Heart right ventricle (tissue), 16 donors: ENCODE measurements around the gene TSEN54. TPM values are rescaled to one million over a fixed set of nuclear protein-coding genes. Genes with fewer than 3 reads are reported as not detected.

Source experiments
- ATAC-seq, 8 donors: fragments of 200-7000 bp; cut with Tn5 transposase; one replicate each; pipeline ENCODE4 v1.9.1; 2020; ENCODE audit warnings: mild to moderate bottlenecking in 8 of 8, moderate library complexity in 8 of 8, moderate number of reproducible peaks in 1 of 8
- DNase-seq, 2 donors: peaks; one replicate each; pipeline ENCODE4 v3.0.0-alpha.2; 2020
- H3K27ac ChIP-seq, 10 donors: fragments of 200-600 bp; sonication (generic) in 2 of 10; one replicate each; pipeline versions ENCODE4 v1.5.0 to v1.8.0; 2020 to 2022; ENCODE audit warnings: mild to moderate bottlenecking in 3 of 10
- H3K27me3 ChIP-seq, 7 donors: fragments of 200-600 bp; one replicate each; pipeline ENCODE4 v1.8.0; 2021 to 2022; ENCODE audit warnings: mild to moderate bottlenecking in 2 of 7
- H3K36me3 ChIP-seq, 9 donors: fragments of 200-600 bp; sonication (generic) in 1 of 9; one replicate each; pipeline versions ENCODE4 v1.5.0 to v1.8.0; 2020 to 2022; ENCODE audit warnings: mild to moderate bottlenecking in 2 of 9
- H3K4me1 ChIP-seq, 9 donors: fragments of 200-600 bp; sonication (generic) in 1 of 9; one replicate each; pipeline versions ENCODE4 v1.5.0 to v1.8.0; 2020 to 2022; ENCODE audit warnings: mild to moderate bottlenecking in 4 of 9
- H3K4me3 ChIP-seq, 10 donors: fragments of 200-600 bp; sonication (generic) in 2 of 10; one replicate each; pipeline versions ENCODE4 v1.5.0 to v1.8.0; 2020 to 2022; ENCODE audit warnings: mild to moderate bottlenecking in 7 of 10, moderate library complexity in 2 of 10
- H3K9me3 ChIP-seq, 11 donors: fragments of 200-600 bp in 10 of 11; sonication (generic) in 2 of 11; one replicate each; pipeline versions ENCODE4 v1.5.0 to v1.8.0; 2013 to 2022; ENCODE audit warnings: mild to moderate bottlenecking in 2 of 11, control low read depth in 1 of 11, moderate library complexity in 1 of 11
- CTCF ChIP-seq, 9 donors: fragments of 200-600 bp; sonication (generic) in 2 of 9; IDR thresholded peaks; one replicate each; pipeline versions ENCODE4 v1.5.0 to v1.8.0; 2021 to 2022; ENCODE audit warnings: antibody characterized with exemption in 9 of 9, mild to moderate bottlenecking in 5 of 9, moderate library complexity in 1 of 9
- WGBS, 2 donors: extraction: QIAGEN DNeasy Blood & Tissue Kit; methylation state at CpG; one replicate each; pipeline ENCODE4 v1.1.7; 2013; ENCODE audit warnings: inconsistent platforms in 1 of 2; 5-methylcytosine and 5-hydroxymethylcytosine counted together
- intact Hi-C, 10 donors: fragments of 100-400 bp; cut with DNase I; formaldehyde crosslinking; loops; one replicate each; pipeline versions ENCODE4 v1.11.1 to v1.14.2; 2022
- polyA plus RNA-seq, 2 donors: library from polyadenylated mRNA; stranded (reverse); fragments of 200-250 nt; gene quantifications; one replicate each; pipeline ENCODE4 v1.2.3, GENCODE V29; 2013
- total RNA-seq, 10 donors: library from RNA; stranded (reverse); fragmentation: NEBNext Ultra II Directional in 3 of 10; extraction: Animal tissue kit (Norgen Biotek cat#: 25700) in 3 of 10; gene quantifications; one replicate each; pipeline versions ENCODE4 v1.2.1 to v1.2.4, GENCODE V29; 2021 to 2023
- donor health status: Arrhythmogenic right ventricular cardiomyopathy.
- donor health status: ischemic (EF 13 %, LVEDD 7.1; RV severe dilation, severe dysfunction).
- donor health status: healthy with polysubstance abuse.
- donor health status: DM: no; HTN: yes; CAD: no.
- donor health status: DM: no; HTN: no; CAD: no.
- donor health status: ischemic (EF 25% LVEDD 6.9; RV normal size, moderate dysfunction).
- donor health status: ischemic (EF 25% LVEDD 5.7; RV mildly dilated, moderate dysfunction).
- donor health status: healthy.
- donor health status: DM: yes; HTN: yes; CAD: no.
- donor health status: Ischemic cardiomyopathy.
- donor health status: ischemic (EF 35%, LVEDD 5.7; RV mildly dilated, moderate dysfunction).
- donor health status: nonischemic (EF 11% LVEDD 7.7; RV severe dilation, severe dysfunction).
- donor health status: DM: yes; HTN: yes; CAD: no.
- donor health status: PGD.
- donor health status: ischemic (EF 29% LVEDD 5.4; RV normal size, mild dysfunction).
- donor health status: nonischemic (EF 23%, LVEDD 6.1; RV moderate dilation, normal function).

Gene TSEN54
- total and polyA plus RNA-seq, 12 donors: 4.2 to 18.1 (median 6.7) TPM

GRCh38 chr17:75505640-75506039 lies 10.7 kb upstream of the TSEN54 start:
- peak overlapping the region in 2 of 10 donors; percentile 15 to 43 for H3K27ac ChIP-seq
- DNase-seq: no peak
- ATAC-seq: no peak
- intact Hi-C loops: no loop called here
- no peaks in the 10 kb centered on the region for H3K27me3 ChIP-seq
- TF ChIP-seq CTCF (IDR thresholded peaks at IDR 0.05): no peak
- WGBS, 2 donors: 78 to 80% methylated on average over 15 of the region's 15 CpGs
- no peak overlapping the region for H3K4me3 ChIP-seq
- peaks cover 0 to 98% (median 15%) of the 10 kb centered on the region in 9 donors for H3K36me3 ChIP-seq
- no peaks in the 10 kb centered on the region for H3K9me3 ChIP-seq
- peaks cover 21 to 49% (median 37%) of the 10 kb centered on the region in 9 donors for H3K4me1 ChIP-seq

GRCh38 chr17:75506134-75506533 lies 10.2 kb upstream of the TSEN54 start:
- Histone ChIP-seq H3K27ac (peak overlapping the region in 1 of 10 donors; percentile 15), H3K36me3 (peaks cover 0 to 98% (median 15%) of the 10 kb centered on the region in 9 donors), H3K27me3 (no peaks in the 10 kb centered on the region), H3K9me3 (no peaks in the 10 kb centered on the region), H3K4me1 (peaks cover 23 to 49% (median 39%) of the 10 kb centered on the region in 9 donors), H3K4me3 (no peak overlapping the region)
- TF ChIP-seq CTCF (IDR thresholded peaks at IDR 0.05): no peak
- ATAC-seq (no peak), DNase-seq (peak in 1 of 2 donors; percentile 11)
- intact Hi-C loops: no loop called here
- 91% methylated on average over 21 of the region's 21 CpGs for WGBS, 2 donors

- Histone ChIP-seq H3K9me3 (no peaks in the 10 kb centered on the region), H3K4me3 (no peak overlapping the region), H3K36me3 (peaks cover 0 to 100% (median 15%) of the 10 kb centered on the region in 9 donors), H3K4me1 (peaks cover 25 to 51% (median 39%) of the 10 kb centered on the region in 9 donors), H3K27me3 (no peaks in the 10 kb centered on the region), H3K27ac (peak overlapping the region in 3 of 10 donors; percentile 90 to 98 (median 92))
- intact Hi-C loops: no loop called here
- WGBS, 2 donors: 90 to 92% methylated on average over 20 of the region's 20 CpGs
- ATAC-seq (no peak), DNase-seq (peak in 1 of 2 donors; percentile 10)
- TF ChIP-seq CTCF (IDR thresholded peaks at IDR 0.05): no peak
Measured at GRCh38 chr17:75506888-75507287, 9.4 kb upstream of the TSEN54 start.

GRCh38 chr17:75507733-75508719 lies 8.3 kb upstream of the TSEN54 start:
- Histone ChIP-seq H3K36me3 (peaks cover 0 to 98% (median 15%) of the 10 kb centered on the region in 9 donors), H3K27me3 (no peaks in the 10 kb centered on the region), H3K4me3 (peak overlapping the region in 1 of 10 donors; percentile 18), H3K27ac (peak overlapping the region; percentile 79 to 98 (median 92)), H3K9me3 (no peaks in the 10 kb centered on the region), H3K4me1 (peaks cover 31 to 62% (median 43%) of the 10 kb centered on the region in 9 donors)
- ATAC-seq (no peak), DNase-seq (peak in 1 of 2 donors; percentile 18)
- 62 to 66% methylated on average over 27 of the region's 27 CpGs for WGBS, 2 donors
- no peak for TF ChIP-seq CTCF (IDR thresholded peaks at IDR 0.05)
- intact Hi-C loops: no loop called here
